ENCODE results near the gene AURKA.
"Not testable (repeated sequence)": the region's sequence is repeated elsewhere in the genome, so short reads cannot be mapped to it uniquely, and the experiment has no call there.

Gene AURKA

GRCh38 chr20:56422076-56422823, 30.2 kb upstream of the AURKA start:
- in situ Hi-C loops (cut with MboI; ENCODE audit: low sequenced_read_pairs) = no loop called here

- in situ Hi-C loops (cut with MboI; ENCODE audit: low sequenced_read_pairs) = no loop called here
These were observed 29.1 kb upstream of the AURKA start for GRCh38 chr20:56420940-56421688.

GRCh38 chr20:56420028-56420427, 28.0 kb upstream of the AURKA start:
- in situ Hi-C loops (cut with MboI; ENCODE audit: low sequenced_read_pairs) = no loop called here

GRCh38 chr20:56418385-56418861, 26.4 kb upstream of the AURKA start:
- in situ Hi-C loops (cut with MboI; ENCODE audit: low sequenced_read_pairs) = no loop called here

DNA sequence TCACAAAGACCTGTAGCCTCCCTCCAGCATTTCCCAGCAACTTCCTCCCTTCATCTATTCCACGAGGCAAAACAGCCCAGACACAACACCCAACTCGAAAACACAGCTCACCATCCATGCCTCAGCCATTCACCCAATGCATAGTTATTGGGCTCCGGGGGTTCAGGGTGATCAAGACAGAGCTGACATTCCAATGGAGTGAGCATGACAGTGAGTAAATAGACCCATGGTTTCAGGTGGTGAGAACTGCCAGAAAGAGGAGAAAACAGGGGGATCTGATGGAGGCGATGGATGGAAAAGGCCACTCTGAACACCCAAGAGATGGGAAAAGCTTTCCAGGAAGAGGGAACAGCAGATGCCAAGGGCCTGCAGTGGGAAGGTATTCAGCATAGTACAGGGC, 25.9 kb upstream of the AURKA start:
- in situ Hi-C loops (cut with MboI; ENCODE audit: low sequenced_read_pairs) = no loop called here

GRCh38 chr20:56417402-56417801, 25.4 kb upstream of the AURKA start:
- in situ Hi-C loops (cut with MboI; ENCODE audit: low sequenced_read_pairs) = no loop called here

DNA sequence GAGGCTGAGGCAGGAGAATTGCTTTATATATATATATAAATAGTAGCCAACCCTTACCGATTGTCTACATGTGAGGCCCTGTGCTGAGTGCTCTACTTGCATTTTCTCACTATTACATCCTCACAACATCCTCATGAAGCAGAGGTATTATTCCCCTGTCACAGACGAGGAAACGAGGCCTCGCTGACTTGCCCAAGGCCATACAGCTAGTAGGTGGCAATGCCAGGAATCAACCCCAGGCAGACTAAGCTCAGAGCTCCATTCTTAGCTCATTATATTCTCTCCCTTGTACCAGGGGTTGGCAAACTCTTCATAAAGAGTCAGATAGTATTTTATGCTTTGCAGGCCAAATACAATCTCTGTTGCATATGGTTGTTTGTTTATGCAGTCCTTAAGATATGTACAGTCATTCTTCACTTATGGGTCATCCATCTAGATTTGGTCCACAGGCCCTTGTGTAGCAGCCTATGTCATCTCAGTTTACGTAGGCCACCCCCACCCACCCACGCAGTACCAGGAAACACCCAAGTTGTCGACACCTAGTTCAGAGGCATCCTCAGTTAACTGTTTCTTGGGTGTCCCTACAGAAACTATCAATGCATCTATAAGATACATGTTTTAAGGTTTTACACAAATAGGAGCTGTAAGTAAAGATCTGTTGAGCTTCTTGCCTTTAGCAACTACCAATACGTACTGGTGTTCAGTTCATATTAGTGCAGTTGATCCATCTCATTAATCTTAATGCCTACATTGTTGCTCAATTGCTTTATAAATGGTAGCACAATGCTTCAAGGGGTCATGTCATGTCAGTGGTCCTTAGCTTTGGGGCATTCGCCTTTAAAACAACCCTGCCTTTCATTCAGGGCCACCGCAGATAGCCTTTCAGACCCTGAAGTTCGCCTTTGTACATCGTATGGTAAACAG, 23.1 kb upstream of the AURKA start:
- in situ Hi-C loops (cut with MboI; ENCODE audit: low sequenced_read_pairs) = no loop called here

- in situ Hi-C loops (cut with MboI; ENCODE audit: low sequenced_read_pairs) = no loop called here
These were observed 20.9 kb upstream of the AURKA start for GRCh38 chr20:56412949-56413348.

- in situ Hi-C loops (cut with MboI; ENCODE audit: low sequenced_read_pairs) = no loop called here
These were observed 20.4 kb upstream of the AURKA start for GRCh38 chr20:56412473-56412790.

GRCh38 chr20:56411759-56412472, 19.9 kb upstream of the AURKA start, which contains the start of gene CASS4:
TSS of gene CASS4 (plus strand) at chr20:56412260. CDS start at chr20:56412459, 199 bp downstream.
- in situ Hi-C loops (cut with MboI; ENCODE audit: low sequenced_read_pairs) = no loop called here

- in situ Hi-C loops (cut with MboI; ENCODE audit: low sequenced_read_pairs) = not testable (repeated sequence)
These were observed 19.3 kb upstream of the AURKA start for GRCh38 chr20:56411287-56411686.

DNA sequence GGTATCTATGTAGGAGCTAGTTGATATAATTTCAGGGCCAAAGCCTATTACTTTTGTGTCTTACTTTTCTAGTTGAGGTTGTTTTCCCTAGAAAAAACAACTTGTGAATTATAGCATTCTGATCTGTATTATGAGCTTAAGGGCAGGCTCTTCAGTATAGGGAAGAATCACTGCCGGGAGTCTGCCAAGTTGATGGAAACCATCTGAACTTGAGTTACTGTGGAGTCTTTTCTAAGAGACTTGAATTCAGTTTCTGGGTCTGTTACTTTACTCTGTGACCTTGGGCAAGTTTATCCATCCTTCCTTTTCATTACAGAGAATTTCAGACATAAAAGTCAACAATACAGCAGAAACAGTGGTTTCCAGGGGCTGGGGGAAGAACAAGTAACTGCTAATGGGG, 17.9 kb upstream of the AURKA start:
- in situ Hi-C loops (cut with MboI; ENCODE audit: low sequenced_read_pairs) = no loop called here

DNA sequence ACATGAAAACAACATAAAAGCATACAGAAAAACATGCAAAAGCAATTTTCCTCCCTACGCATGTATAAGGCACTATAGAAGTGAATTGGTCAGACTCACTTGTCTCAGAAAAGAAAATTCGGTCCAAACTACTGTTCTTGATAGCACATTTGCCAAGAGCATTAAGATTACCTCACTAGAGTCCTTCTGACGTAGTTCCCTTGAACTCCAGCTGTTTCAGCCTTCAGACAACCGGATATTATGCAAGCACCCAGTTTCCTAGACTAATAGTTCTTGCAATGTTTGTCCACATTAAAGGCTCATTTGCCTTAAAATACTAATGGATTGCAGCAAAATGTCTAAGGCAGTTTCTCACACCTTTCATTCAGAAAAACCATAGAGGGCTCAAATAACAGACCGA, 17.5 kb upstream of the AURKA start:
- in situ Hi-C loops (cut with MboI; ENCODE audit: low sequenced_read_pairs) = no loop called here

- in situ Hi-C loops (cut with MboI; ENCODE audit: low sequenced_read_pairs) = no loop called here
These were observed 14.9 kb upstream of the AURKA start for GRCh38 chr20:56406910-56407309.

DNA sequence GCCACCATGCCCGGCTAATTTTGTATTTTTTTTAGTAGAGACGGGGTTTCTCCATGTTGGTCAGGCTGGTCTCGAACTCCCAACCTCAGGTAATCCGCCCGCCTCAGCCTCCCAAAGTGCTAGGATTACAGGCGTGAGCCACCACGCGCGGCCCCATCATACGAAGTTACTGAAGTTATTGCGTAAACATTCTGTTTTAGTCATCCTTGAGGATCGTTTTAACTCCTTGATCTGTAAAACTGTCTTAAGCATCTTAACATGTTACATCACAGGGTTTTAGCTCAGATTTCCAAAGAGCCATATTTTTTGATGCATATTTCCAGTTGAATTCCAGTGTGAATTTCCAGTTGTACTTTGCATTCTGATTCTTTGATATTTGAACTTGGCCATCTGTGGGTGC, 13.3 kb upstream of the AURKA start:
- in situ Hi-C loops (cut with MboI; ENCODE audit: low sequenced_read_pairs) = not testable (repeated sequence)

GRCh38 chr20:56403465-56403864, 11.4 kb upstream of the AURKA start:
- in situ Hi-C loops (cut with MboI; ENCODE audit: low sequenced_read_pairs) = no loop called here

- in situ Hi-C loops (cut with MboI; ENCODE audit: low sequenced_read_pairs) = no loop called here
These were observed 8.1 kb upstream of the AURKA start for GRCh38 chr20:56400001-56400640.

DNA sequence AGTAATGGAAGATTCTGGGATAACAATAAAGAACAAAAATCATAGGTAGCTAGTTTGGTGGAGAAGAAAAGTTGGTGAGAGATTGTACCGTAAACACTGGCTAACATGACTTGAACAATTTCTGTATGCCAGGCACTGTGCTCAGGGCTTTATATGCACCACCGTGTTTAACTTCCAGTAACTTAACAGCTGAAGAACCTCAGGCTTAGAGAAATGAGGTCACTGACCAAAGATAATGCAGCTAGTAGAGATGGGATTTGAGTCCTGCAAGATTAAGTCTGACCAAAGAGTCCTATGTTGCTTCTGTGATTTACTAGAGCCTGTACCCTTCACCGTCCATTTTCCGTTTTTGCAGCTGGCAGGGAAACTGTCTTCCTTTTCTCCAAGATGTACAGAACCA, 3.2 kb upstream of the AURKA start:
- in situ Hi-C loops (cut with MboI; ENCODE audit: low sequenced_read_pairs) = no loop called here

- in situ Hi-C loops (cut with MboI; ENCODE audit: low sequenced_read_pairs) = no loop called here
These were observed 1.6 kb upstream of the AURKA start for GRCh38 chr20:56393653-56394052.

DNA sequence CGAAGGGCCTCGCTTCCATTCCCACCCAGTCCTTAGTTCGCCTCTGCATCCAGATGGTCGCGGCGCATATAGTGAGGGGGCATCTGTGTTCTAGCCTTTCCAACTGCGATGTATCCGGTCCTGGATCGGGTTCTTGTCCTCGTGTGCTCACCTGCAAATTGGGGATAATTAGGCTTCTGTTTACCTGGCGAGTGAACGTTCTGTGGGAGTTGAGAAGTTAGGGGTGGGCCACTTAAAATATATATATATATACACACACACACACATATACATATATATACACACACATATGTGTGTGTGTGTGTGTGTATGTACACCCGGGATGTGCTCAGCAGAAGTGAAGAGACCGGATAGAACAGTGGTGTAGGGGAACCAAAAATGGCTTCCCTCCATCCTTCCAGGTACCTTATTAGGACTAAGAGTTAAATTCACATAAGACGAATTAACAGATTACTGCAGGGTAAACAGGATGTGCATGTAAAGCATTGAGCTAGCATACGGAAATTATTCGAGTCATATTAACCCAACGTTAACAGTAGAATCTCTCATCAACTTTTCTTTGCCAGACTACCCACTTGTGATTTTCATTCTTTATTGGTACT, 967 bp upstream of the AURKA start:
- in situ Hi-C loops (cut with MboI; ENCODE audit: low sequenced_read_pairs) = no loop called here

Measured in HL-60/S4 treated with retinoic acid at 250 ng/mL for 4 days and 3 days (cell line).